Liver (tissue), 9 donors: ENCODE measurements around the gene RBM38. TPM values are rescaled to one million over a fixed set of nuclear protein-coding genes. Genes with fewer than 3 reads are reported as not detected.
A peak's percentile ranks its signal among the peaks of the same experiment; 100 is the strongest.

ENCODE experiments used
- DNase-seq: peaks from one replicate; pipeline ENCODE4 v3.0.0-alpha.2; 2017; ENCODE audit warnings: low spot score
- H3K27ac ChIP-seq, 2 donors: one replicate each; pipeline ENCODE4 v1.7.0; 2013; ENCODE audit warnings: inconsistent platforms in 2 of 2, low read length in 2 of 2, control low read depth in 1 of 2, low read depth in 1 of 2, mild to moderate bottlenecking in 1 of 2
- H3K27me3 ChIP-seq, 4 donors: one replicate each; pipeline versions ENCODE4 v1.6.1 to v1.7.0; 2013; ENCODE audit warnings: low read length in 3 of 4, inconsistent platforms in 1 of 4, mild to moderate bottlenecking in 1 of 4, moderate library complexity in 1 of 4; ENCODE audit not compliant: control insufficient read depth in 4 of 4, insufficient read depth in 4 of 4
- H3K36me3 ChIP-seq, 4 donors: one replicate each; pipeline versions ENCODE4 v1.6.1 to v1.7.0; 2013; ENCODE audit warnings: low read length in 3 of 4, mild to moderate bottlenecking in 3 of 4, low read depth in 1 of 4, moderate library complexity in 1 of 4; ENCODE audit not compliant: control insufficient read depth in 4 of 4, insufficient read depth in 3 of 4
- H3K4me1 ChIP-seq, 4 donors: one replicate each; pipeline versions ENCODE4 v1.6.1 to v1.7.0; 2013; ENCODE audit warnings: low read length in 3 of 4, mild to moderate bottlenecking in 3 of 4, moderate library complexity in 1 of 4; ENCODE audit not compliant: control insufficient read depth in 4 of 4, insufficient read depth in 4 of 4
- H3K4me3 ChIP-seq, 3 donors: one replicate each; pipeline versions ENCODE4 v1.6.1 to v1.7.0; 2013; ENCODE audit warnings: low read length in 3 of 3, control low read depth in 1 of 3, low read depth in 1 of 3, mild to moderate bottlenecking in 1 of 3
- H3K9ac ChIP-seq, 2 donors: one replicate each; pipeline ENCODE4 v1.7.0; 2013; ENCODE audit warnings: low read length in 2 of 2, mild to moderate bottlenecking in 2 of 2, moderate library complexity in 2 of 2, control low read depth in 1 of 2, low read depth in 1 of 2
- H3K9me3 ChIP-seq, 4 donors: one replicate each; pipeline versions ENCODE4 v1.6.1 to v1.7.0; 2013; ENCODE audit warnings: low read length in 3 of 4; ENCODE audit not compliant: control insufficient read depth in 4 of 4
- ATF3 ChIP-seq: IDR thresholded peaks from 2 replicates; pipeline ENCODE4 v1.6.1; 2016; ENCODE audit warnings: antibody characterized with exemption
- EGR1 ChIP-seq, 2 donors: IDR thresholded peaks; 2 replicates each; pipeline ENCODE4 v1.6.1; 2016 to 2018; ENCODE audit warnings: antibody characterized with exemption in 2 of 2, low read depth in 2 of 2
- FOXA1 ChIP-seq: IDR thresholded peaks from 2 replicates; pipeline ENCODE4 v1.6.1; 2016; ENCODE audit warnings: antibody characterized with exemption
- FOXA2 ChIP-seq: IDR thresholded peaks from 2 replicates; pipeline ENCODE4 v1.6.1; 2016; ENCODE audit warnings: antibody characterized with exemption
- GABPA ChIP-seq, 2 donors: IDR thresholded peaks in 1 of 2; conservative IDR thresholded peaks in 1 of 2; 2 replicates each; pipeline ENCODE4 v1.6.1; 2016; ENCODE audit warnings: antibody characterized with exemption in 2 of 2, mild to moderate bottlenecking in 1 of 2, moderate library complexity in 1 of 2
- HNF4A ChIP-seq, 2 donors: conservative IDR thresholded peaks; 2 replicates each; pipeline ENCODE4 v1.6.1; 2016; ENCODE audit warnings: antibody characterized with exemption in 2 of 2, mild to moderate bottlenecking in 2 of 2
- HNF4G ChIP-seq: IDR thresholded peaks from 2 replicates; pipeline ENCODE4 v1.6.1; 2016; ENCODE audit warnings: antibody characterized with exemption
- REST ChIP-seq: IDR thresholded peaks from 2 replicates; pipeline ENCODE4 v1.6.1; 2016; ENCODE audit warnings: antibody characterized with exemption, mild to moderate bottlenecking
- SP1 ChIP-seq: IDR thresholded peaks from 2 replicates; pipeline ENCODE4 v1.6.1; 2018; ENCODE audit warnings: antibody characterized with exemption, mild to moderate bottlenecking
- TAF1 ChIP-seq: conservative IDR thresholded peaks from 2 replicates; pipeline ENCODE4 v1.6.1; 2016; ENCODE audit warnings: antibody characterized with exemption, mild to moderate bottlenecking
- YY1 ChIP-seq: IDR thresholded peaks from 2 replicates; pipeline ENCODE4 v1.6.1; 2016; ENCODE audit warnings: antibody characterized with exemption, mild to moderate bottlenecking
- WGBS: extraction: QIAGEN DNeasy Blood & Tissue Kit; methylation state at CpG from one replicate; pipeline ENCODE4 v1.1.7; 2013; 5-methylcytosine and 5-hydroxymethylcytosine counted together
- polyA plus RNA-seq, 2 donors: library from polyadenylated mRNA; stranded (reverse) in 1 of 2; unstranded in 1 of 2; fragments of 200-250 nt in 1 of 2; fragments of >200 nt in 1 of 2; fragmentation: Nextera tagmentation in 1 of 2; extraction: Ambion mirVana in 1 of 2; gene quantifications; one replicate each; pipeline versions ENCODE4 v1.2.1 to v1.2.3, GENCODE V29; 2013 to 2015
- total RNA-seq, 2 donors: library from RNA; depleted of rRNA; stranded (reverse); fragments of >200 nt; gene quantifications; one replicate each; pipeline ENCODE4 v1.2.3, GENCODE V29; 2014
- TF ChIP-seq, protein P1 (sequence below): fragments of 150-350 bp; IDR thresholded peaks from 2 replicates; pipeline ENCODE4 v1.5.1; 2017; ENCODE audit warnings: improper control_type of control experiment, low read depth, low read length; ENCODE audit not compliant: missing input control
- TF ChIP-seq, protein P2 (sequence below): IDR thresholded peaks from 2 replicates; pipeline ENCODE4 v1.6.1; 2016; ENCODE audit warnings: antibody characterized with exemption
- TF ChIP-seq, protein P3 (sequence below): IDR thresholded peaks from 2 replicates; pipeline ENCODE4 v1.6.1; 2016; ENCODE audit warnings: antibody characterized with exemption
- donor health status: healthy.
- donor health status: healthy.
- donor health status: healthy.
- donor health status: healthy.
- donor health status: healthy.

RBM38 gene
- total RNA-seq = 100 to 1,000 TPM in 1 of 2 donors, 1 to 10 TPM in 1; 4.4 to 258 TPM
- 1 to 10 TPM; 1.4 to 7.7 TPM for polyA plus RNA-seq

- Histone ChIP-seq H3K4me1 (peaks cover 5 to 23% (median 15%) of the 10 kb centered on the region in 4 donors), H3K4me3 (peak within 1 kb of the TSS; percentile 62 to 86 (median 77)), H3K9me3 (no peaks in the 10 kb centered on the region), H3K27ac (peak within 1 kb of the TSS in 1 of 2 donors; percentile 48), H3K27me3 (no peaks in the 10 kb centered on the region), H3K36me3 (peaks cover 0 to 8% (median 5%) of the 10 kb centered on the region in 4 donors), H3K9ac (peak within 1 kb of the TSS in 1 of 2 donors; percentile 52)
- WGBS = 28% methylated on average over 78 of the region's 78 CpGs
- peak; percentile 94 for DNase-seq
- TF ChIP-seq, protein P1, sequence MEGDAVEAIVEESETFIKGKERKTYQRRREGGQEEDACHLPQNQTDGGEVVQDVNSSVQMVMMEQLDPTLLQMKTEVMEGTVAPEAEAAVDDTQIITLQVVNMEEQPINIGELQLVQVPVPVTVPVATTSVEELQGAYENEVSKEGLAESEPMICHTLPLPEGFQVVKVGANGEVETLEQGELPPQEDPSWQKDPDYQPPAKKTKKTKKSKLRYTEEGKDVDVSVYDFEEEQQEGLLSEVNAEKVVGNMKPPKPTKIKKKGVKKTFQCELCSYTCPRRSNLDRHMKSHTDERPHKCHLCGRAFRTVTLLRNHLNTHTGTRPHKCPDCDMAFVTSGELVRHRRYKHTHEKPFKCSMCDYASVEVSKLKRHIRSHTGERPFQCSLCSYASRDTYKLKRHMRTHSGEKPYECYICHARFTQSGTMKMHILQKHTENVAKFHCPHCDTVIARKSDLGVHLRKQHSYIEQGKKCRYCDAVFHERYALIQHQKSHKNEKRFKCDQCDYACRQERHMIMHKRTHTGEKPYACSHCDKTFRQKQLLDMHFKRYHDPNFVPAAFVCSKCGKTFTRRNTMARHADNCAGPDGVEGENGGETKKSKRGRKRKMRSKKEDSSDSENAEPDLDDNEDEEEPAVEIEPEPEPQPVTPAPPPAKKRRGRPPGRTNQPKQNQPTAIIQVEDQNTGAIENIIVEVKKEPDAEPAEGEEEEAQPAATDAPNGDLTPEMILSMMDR = no peak
- TF ChIP-seq, protein P2, sequence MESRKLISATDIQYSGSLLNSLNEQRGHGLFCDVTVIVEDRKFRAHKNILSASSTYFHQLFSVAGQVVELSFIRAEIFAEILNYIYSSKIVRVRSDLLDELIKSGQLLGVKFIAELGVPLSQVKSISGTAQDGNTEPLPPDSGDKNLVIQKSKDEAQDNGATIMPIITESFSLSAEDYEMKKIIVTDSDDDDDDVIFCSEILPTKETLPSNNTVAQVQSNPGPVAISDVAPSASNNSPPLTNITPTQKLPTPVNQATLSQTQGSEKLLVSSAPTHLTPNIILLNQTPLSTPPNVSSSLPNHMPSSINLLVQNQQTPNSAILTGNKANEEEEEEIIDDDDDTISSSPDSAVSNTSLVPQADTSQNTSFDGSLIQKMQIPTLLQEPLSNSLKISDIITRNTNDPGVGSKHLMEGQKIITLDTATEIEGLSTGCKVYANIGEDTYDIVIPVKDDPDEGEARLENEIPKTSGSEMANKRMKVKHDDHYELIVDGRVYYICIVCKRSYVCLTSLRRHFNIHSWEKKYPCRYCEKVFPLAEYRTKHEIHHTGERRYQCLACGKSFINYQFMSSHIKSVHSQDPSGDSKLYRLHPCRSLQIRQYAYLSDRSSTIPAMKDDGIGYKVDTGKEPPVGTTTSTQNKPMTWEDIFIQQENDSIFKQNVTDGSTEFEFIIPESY = no peak
- no peak for TF ChIP-seq GABPA (IDR thresholded peaks at IDR 0.05 in 1 of 2, conservative IDR thresholded peaks at IDR 0.05 in 1 of 2)
- TF ChIP-seq FOXA1 = no peak
- TF ChIP-seq HNF4G = no peak
- no peak for TF ChIP-seq HNF4A (conservative IDR thresholded peaks at IDR 0.05)
- TF ChIP-seq TAF1 = no peak
Measured at GRCh38 chr20:57390604-57391438, at the start of gene RBM38. Gene RBM38 (plus strand): TSS chr20:57391396. CDS start chr20:57391582, 186 bp downstream.

DNA sequence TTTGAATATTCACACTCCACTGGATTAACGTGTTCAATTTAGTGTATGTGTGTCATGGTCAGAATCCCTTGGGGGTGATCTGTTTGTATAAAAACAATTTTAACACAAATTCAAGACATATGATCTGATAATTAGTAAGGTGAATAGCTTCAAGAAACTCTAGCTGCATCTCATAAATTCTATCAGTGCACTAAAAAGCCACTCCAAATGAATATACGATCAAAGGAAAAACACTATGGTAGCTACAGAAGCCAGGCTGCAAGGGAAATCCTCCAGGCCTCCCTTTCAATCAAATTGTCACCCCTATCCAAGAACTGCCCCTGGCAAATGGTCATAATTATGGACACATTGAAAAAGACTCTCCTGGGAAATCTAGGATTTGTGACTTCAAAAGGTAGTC is 49.5 kb upstream of the RBM38 start:
- no peak overlapping the region for H3K27ac ChIP-seq
- H3K4me3 ChIP-seq = no peak overlapping the region
- WGBS = 76% methylated on average over 2 of the region's 2 CpGs
- no peaks in the 10 kb centered on the region for H3K4me1 ChIP-seq
- TF ChIP-seq SP1 = no peak
- TF ChIP-seq, protein P3, sequence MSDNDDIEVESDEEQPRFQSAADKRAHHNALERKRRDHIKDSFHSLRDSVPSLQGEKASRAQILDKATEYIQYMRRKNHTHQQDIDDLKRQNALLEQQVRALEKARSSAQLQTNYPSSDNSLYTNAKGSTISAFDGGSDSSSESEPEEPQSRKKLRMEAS = no peak
- TF ChIP-seq, protein P2 = no peak
- no peak for TF ChIP-seq TAF1
- TF ChIP-seq FOXA1 = no peak
- no peak for TF ChIP-seq HNF4G
- TF ChIP-seq YY1 = no peak
- TF ChIP-seq FOXA2 = no peak
- TF ChIP-seq REST = no peak
- no peak for TF ChIP-seq ATF3
- TF ChIP-seq EGR1 (IDR thresholded peaks at IDR 0.05; ENCODE audit: low read depth in 2 of 2) = no peak
- no peak overlapping the region for H3K9ac ChIP-seq
- no peaks in the 10 kb centered on the region for H3K36me3 ChIP-seq
- H3K27me3 ChIP-seq = peaks cover 0 to 7% (median 0%) of the 10 kb centered on the region in 4 donors
- DNase-seq = no peak
- H3K9me3 ChIP-seq = no peaks in the 10 kb centered on the region
